SU-DHL-6 (cell line): ENCODE data around the gene YWHAG.

ENCODE experiments used
- H2AFZ ChIP-seq: fragments of 200-600 bp; sonication (generic); 2 replicates; pipeline ENCODE4 v1.6.1; 2014; ENCODE audit warnings: low read depth, mild to moderate bottlenecking, moderate library complexity, mixed read lengths, antibody characterized with exemption, low read length; ENCODE audit not compliant: severe bottlenecking
- H3F3A ChIP-seq: fragments of 200-600 bp; shearing (Covaris generic); 2 replicates; pipeline ENCODE4 v1.6.0; 2016; ENCODE audit warnings: antibody characterized with exemption, mild to moderate bottlenecking; ENCODE audit not compliant: insufficient read depth
- H3K27ac ChIP-seq: fragments of 200-600 bp; sonication (generic); 2 replicates; pipeline ENCODE4 v1.5.1; 2016; ENCODE audit warnings: low read depth, mild to moderate bottlenecking, low read length, moderate library complexity, mixed read lengths
- H3K27me3 ChIP-seq: fragments of 200-600 bp; sonication (generic), shearing (Covaris generic); 2 replicates; pipeline ENCODE4 v1.6.0; 2014; ENCODE audit warnings: mild to moderate bottlenecking, low read length
- H3K36me3 ChIP-seq: fragments of 200-600 bp; sonication (generic); 2 replicates; pipeline ENCODE4 v1.6.1; 2014; ENCODE audit warnings: mild to moderate bottlenecking, low read length, mixed read lengths
- H3K4me2 ChIP-seq: fragments of 300-600, 200-600 bp; shearing (Covaris generic), sonication (generic); 2 replicates; pipeline ENCODE4 v1.6.0; 2014; ENCODE audit warnings: low read length, low read depth, mild to moderate bottlenecking; ENCODE audit not compliant: poor library complexity, severe bottlenecking
- H3K4me3 ChIP-seq: fragments of 200-600 bp; sonication (generic); 2 replicates; pipeline ENCODE4 v1.5.1; 2014; ENCODE audit warnings: antibody characterized with exemption, low read length, mild to moderate bottlenecking, mixed read lengths; ENCODE audit not compliant: insufficient read depth, poor library complexity, severe bottlenecking
- H3K79me2 ChIP-seq: fragments of 200-600 bp; sonication (generic); 2 replicates; pipeline ENCODE4 v1.6.1; 2014; ENCODE audit warnings: mild to moderate bottlenecking, low read length, moderate library complexity; ENCODE audit not compliant: insufficient read depth
- H3K9ac ChIP-seq: fragments of 200-600 bp; sonication (generic); 2 replicates; pipeline ENCODE4 v1.7.0; 2014; ENCODE audit warnings: mild to moderate bottlenecking, low read length
- H3K9me2 ChIP-seq: fragments of 200-600 bp; sonication (generic); replicated peaks from 2 replicates; pipeline ENCODE4 v1.6.1; 2014; ENCODE audit warnings: low read length; ENCODE audit not compliant: insufficient read depth
- H3K9me3 ChIP-seq: fragments of 200-600 bp; sonication (generic); 2 replicates; pipeline ENCODE4 v1.6.1; 2014; ENCODE audit warnings: low read length, mixed read lengths; ENCODE audit not compliant: insufficient read depth
- H4K20me1 ChIP-seq: fragments of 200-600 bp; sonication (generic); 2 replicates; pipeline ENCODE4 v1.6.1; 2014; ENCODE audit warnings: low read depth, mild to moderate bottlenecking, antibody characterized with exemption, low read length, moderate library complexity, mixed read lengths
- EZH2phosphoT487 ChIP-seq: fragments of 200-600 bp; sonication (generic), shearing (Covaris generic); conservative IDR thresholded peaks from 2 replicates; pipeline ENCODE4 v1.6.1; 2018; ENCODE audit warnings: mild to moderate bottlenecking, antibody characterized with exemption, low read length, moderate library complexity, mixed read lengths
- TF ChIP-seq, protein P1 (sequence below): fragments of 200-600 bp; sonication (generic); IDR thresholded peaks from one replicate; pipeline ENCODE4 v1.5.1; 2017; ENCODE audit warnings: antibody characterized with exemption, mild to moderate bottlenecking, low read length, moderate library complexity; ENCODE audit not compliant: insufficient read depth, poor library complexity, severe bottlenecking

Gene YWHAG

DNA sequence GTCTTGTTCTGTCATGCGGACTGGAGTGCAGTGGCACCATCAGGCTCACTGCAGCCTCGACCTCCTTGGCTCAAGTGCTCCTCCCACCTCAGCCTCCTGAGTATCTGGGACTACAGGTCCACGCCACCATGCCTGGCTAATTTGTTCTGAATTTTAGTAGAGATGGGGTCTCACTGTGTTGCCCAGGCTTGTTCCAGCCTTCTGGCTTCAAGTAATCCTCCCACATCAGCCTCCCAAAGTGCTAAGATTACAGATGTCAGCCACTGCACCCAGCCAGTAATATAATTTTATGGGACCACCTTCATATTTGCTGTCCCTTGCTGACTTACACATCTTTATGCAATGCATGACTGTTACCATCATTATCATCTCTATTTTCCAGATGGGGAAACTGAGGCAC is 57.8 kb downstream of the YWHAG start:
- TF ChIP-seq, protein P1, sequence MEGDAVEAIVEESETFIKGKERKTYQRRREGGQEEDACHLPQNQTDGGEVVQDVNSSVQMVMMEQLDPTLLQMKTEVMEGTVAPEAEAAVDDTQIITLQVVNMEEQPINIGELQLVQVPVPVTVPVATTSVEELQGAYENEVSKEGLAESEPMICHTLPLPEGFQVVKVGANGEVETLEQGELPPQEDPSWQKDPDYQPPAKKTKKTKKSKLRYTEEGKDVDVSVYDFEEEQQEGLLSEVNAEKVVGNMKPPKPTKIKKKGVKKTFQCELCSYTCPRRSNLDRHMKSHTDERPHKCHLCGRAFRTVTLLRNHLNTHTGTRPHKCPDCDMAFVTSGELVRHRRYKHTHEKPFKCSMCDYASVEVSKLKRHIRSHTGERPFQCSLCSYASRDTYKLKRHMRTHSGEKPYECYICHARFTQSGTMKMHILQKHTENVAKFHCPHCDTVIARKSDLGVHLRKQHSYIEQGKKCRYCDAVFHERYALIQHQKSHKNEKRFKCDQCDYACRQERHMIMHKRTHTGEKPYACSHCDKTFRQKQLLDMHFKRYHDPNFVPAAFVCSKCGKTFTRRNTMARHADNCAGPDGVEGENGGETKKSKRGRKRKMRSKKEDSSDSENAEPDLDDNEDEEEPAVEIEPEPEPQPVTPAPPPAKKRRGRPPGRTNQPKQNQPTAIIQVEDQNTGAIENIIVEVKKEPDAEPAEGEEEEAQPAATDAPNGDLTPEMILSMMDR = no peak
- TF ChIP-seq EZH2phosphoT487 = no peak
- H3K27ac ChIP-seq = no peak overlapping the region
- no peaks in the 10 kb centered on the region for H3K27me3 ChIP-seq
- no peak overlapping the region for H2AFZ ChIP-seq
- H3K9ac ChIP-seq = no peak overlapping the region
- no peaks in the 10 kb centered on the region for H3K79me2 ChIP-seq
- no peaks in the 10 kb centered on the region for H4K20me1 ChIP-seq
- H3F3A ChIP-seq = peaks cover 7% of the 10 kb centered on the region; the same call in 1 of the 2 replicates
- no peaks in the 10 kb centered on the region for H3K9me2 ChIP-seq
- H3K36me3 ChIP-seq = no peaks in the 10 kb centered on the region
- no peak overlapping the region for H3K4me2 ChIP-seq
- H3K4me3 ChIP-seq = no peak overlapping the region
- H3K9me3 ChIP-seq = no peaks in the 10 kb centered on the region

DNA sequence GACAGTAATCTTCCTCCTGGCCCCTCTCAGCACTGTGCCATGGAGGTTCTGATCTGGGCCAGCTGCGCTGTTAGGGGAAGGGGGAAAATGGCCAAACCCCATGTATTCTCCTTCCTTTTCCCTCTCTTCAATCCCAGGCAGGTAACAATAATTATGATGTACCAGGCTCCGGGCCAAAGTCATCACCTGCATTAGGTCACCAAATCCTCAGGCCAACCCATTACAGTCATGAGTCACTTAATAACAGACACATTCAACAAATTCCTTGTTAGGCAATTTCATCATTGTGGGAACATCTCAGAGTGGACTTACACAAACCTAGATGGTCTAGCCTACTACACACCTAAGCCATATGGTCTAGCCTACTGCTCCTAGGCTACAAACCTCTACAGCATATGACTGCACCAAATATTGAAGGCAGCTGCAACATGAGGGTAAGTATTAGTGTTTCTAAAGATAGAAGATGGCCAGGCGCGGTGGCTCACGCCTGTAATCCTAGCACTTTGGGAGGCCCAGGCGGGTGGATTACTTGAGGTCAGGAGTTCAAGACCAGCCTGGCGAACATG is 58.5 kb downstream of the YWHAG start:
- no peak overlapping the region for H3K27ac ChIP-seq

DNA sequence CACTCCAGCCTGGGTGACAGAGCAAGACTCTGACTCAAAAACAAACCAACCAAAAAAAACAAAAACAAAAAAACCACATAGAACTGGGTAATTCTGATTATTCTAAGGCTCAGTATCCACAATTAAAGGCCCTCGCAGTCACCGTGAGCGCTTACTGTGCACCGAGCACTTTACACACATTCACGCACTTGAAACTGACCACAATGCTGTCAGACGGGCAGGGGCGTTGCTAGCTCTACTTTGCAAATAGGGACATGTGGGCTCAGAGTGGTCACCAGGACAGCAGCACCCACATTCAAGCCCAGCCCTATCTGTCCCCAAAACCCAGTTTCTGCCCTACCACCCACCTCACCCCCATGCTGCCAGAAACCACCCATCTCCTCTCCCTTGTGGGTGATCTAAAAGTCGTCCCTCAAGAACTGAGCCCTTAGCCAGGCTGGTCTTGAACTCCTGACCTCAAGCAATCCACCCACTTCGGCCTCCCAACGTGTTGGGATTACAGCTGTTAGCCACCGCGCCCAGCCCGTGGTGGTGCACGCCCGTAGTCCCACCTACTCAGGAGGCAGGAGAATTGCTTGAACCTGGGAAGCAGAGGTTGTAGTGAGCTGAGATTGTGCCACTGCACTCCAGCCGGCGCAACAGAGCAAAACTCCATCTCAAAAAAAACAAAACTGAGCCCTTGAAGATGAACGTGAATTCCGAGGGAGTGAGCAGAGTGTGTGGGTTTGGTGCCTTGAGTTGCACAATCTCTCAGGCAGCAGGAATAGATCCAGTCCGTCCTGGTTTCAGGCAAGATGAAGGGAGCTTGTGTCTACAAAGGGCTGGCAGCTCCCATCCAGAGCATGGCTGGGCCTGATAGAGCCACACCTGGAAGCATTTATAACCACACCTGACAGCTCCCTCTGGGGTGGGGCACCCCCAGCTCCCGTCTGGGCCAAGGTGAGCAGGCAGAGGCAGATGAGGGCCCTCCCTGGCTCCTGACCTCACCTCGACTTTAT is 61.7 kb downstream of the YWHAG start:
- H3K4me3 ChIP-seq = no peak overlapping the region
- no peaks in the 10 kb centered on the region for H3K79me2 ChIP-seq
- no peaks in the 10 kb centered on the region for H3K9me2 ChIP-seq
- H3K9ac ChIP-seq = no peak overlapping the region
- H3K27me3 ChIP-seq = no peaks in the 10 kb centered on the region
- H3K9me3 ChIP-seq = no peaks in the 10 kb centered on the region
- H3K4me2 ChIP-seq = no peak overlapping the region
- no peak overlapping the region for H3K27ac ChIP-seq
- no peaks in the 10 kb centered on the region for H3K36me3 ChIP-seq
- H2AFZ ChIP-seq = no peak overlapping the region
- TF ChIP-seq, protein P1 = no peak
- TF ChIP-seq EZH2phosphoT487 = no peak
- H3F3A ChIP-seq = no peaks in the 10 kb centered on the region
- no peaks in the 10 kb centered on the region for H4K20me1 ChIP-seq

More for the DNA sequence above, 58.5 kb downstream of the YWHAG start:
- H2AFZ ChIP-seq = no peak overlapping the region
- H3F3A ChIP-seq = peaks cover 7% of the 10 kb centered on the region; the same call in 1 of the 2 replicates
- no peaks in the 10 kb centered on the region for H4K20me1 ChIP-seq
- H3K4me2 ChIP-seq = no peak overlapping the region
- no peaks in the 10 kb centered on the region for H3K36me3 ChIP-seq
- no peak overlapping the region for H3K4me3 ChIP-seq
- no peaks in the 10 kb centered on the region for H3K79me2 ChIP-seq
- TF ChIP-seq, protein P1 = no peak
- H3K9me2 ChIP-seq = no peaks in the 10 kb centered on the region
- no peak overlapping the region for H3K9ac ChIP-seq
- no peaks in the 10 kb centered on the region for H3K27me3 ChIP-seq
- no peaks in the 10 kb centered on the region for H3K9me3 ChIP-seq
